ENCODE results near the gene RHBDF2.
A peak's percentile ranks its signal among the peaks of the same experiment; 100 is the strongest.
"Not testable (repeated sequence)": the region's sequence is repeated elsewhere in the genome, so short reads cannot be mapped to it uniquely, and the experiment has no call there.

The RHBDF2 gene

GRCh38 chr17:76523084-76524037 is 22.1 kb upstream of the RHBDF2 start:
- WGBS, 2 donors (ENCODE audit: extremely low coverage in 2 of 2, insufficient read length in 2 of 2, insufficient replicate concordance in 1 of 2): no CpG with 5 or more reads among the region's 35 CpGs
- DNase-seq (ENCODE audit: low spot score): peak; percentile 74
- Histone ChIP-seq H2AFZ (ENCODE audit: low read length) (peak overlapping the region; percentile 51), H4K8ac (ENCODE audit: low read depth, low read length) (no peak overlapping the region), H2BK15ac (ENCODE audit: low read length) (no peak overlapping the region), H3K79me1 (ENCODE audit: low read depth, low read length) (peaks cover 1% of the 10 kb centered on the region), H3K27me3 (ENCODE audit: control insufficient read depth in 3 of 3, insufficient read depth in 3 of 3, low read depth in 1 of 3, low read length in 3 of 3) (peaks cover 0 to 43% (median 2%) of the 10 kb centered on the region in 3 experiments), H4K91ac (ENCODE audit: low read depth, low read length, poor library complexity) (no peak overlapping the region), H3K4ac (ENCODE audit: low read length) (no peak overlapping the region), H3K27ac (replicated peaks; ENCODE audit: low read length) (no peak overlapping the region), H2AK5ac (ENCODE audit: low read depth, low read length) (no peak overlapping the region), H3K23ac (ENCODE audit: low read depth, low read length, poor library complexity) (peak overlapping the region; percentile 75), H3K9ac (ENCODE audit: low read depth, low read length, poor library complexity) (no peak overlapping the region), H2BK5ac (ENCODE audit: low read length) (no peak overlapping the region), H3K18ac (ENCODE audit: low read length) (peak overlapping the region; percentile 79), H3K36me3 (replicated peaks in 1 of 2; ENCODE audit: control insufficient read depth in 2 of 2, insufficient read depth in 2 of 2, low read length in 2 of 2) (no peaks in the 10 kb centered on the region), H3K4me2 (ENCODE audit: insufficient read depth, low read length, poor library complexity, severe bottlenecking) (peak overlapping the region; percentile 30), H2BK120ac (ENCODE audit: low read depth, low read length) (no peak overlapping the region), H3K4me3 (ENCODE audit: low read length in 2 of 2) (no peak overlapping the region), H3K9me3 (replicated peaks in 1 of 2; ENCODE audit: control insufficient read depth in 2 of 2, insufficient read depth in 1 of 2, low read depth in 1 of 2, low read length in 2 of 2) (no peaks in the 10 kb centered on the region), H3K4me1 (ENCODE audit: control insufficient read depth in 2 of 2, insufficient read depth in 1 of 2, low read depth in 1 of 2, low read length in 2 of 2) (peaks cover 7 to 13% of the 10 kb centered on the region in 2 donors), H3K14ac (ENCODE audit: low read length) (no peak overlapping the region), H2BK12ac (ENCODE audit: low read length) (peak overlapping the region; percentile 60)

GRCh38 chr17:76521683-76522082 is 20.5 kb upstream of the RHBDF2 start:
- H3K27me3 ChIP-seq (ENCODE audit: control insufficient read depth in 3 of 3, insufficient read depth in 3 of 3, low read depth in 1 of 3, low read length in 3 of 3): peaks cover 0 to 47% (median 2%) of the 10 kb centered on the region in 3 experiments
- H3K79me1 ChIP-seq (ENCODE audit: low read depth, low read length); H3K27ac ChIP-seq (replicated peaks; ENCODE audit: low read length); H2AK5ac ChIP-seq (ENCODE audit: low read depth, low read length); H3K9ac ChIP-seq (ENCODE audit: low read depth, low read length, poor library complexity); H3K4me1 ChIP-seq (ENCODE audit: control insufficient read depth in 2 of 2, insufficient read depth in 1 of 2, low read depth in 1 of 2, low read length in 2 of 2); H2BK120ac ChIP-seq (ENCODE audit: low read depth, low read length); H3K23ac ChIP-seq (ENCODE audit: low read depth, low read length, poor library complexity); H3K4me2 ChIP-seq (ENCODE audit: insufficient read depth, low read length, poor library complexity, severe bottlenecking); H4K91ac ChIP-seq (ENCODE audit: low read depth, low read length, poor library complexity); H3K36me3 ChIP-seq (replicated peaks in 1 of 2; ENCODE audit: control insufficient read depth in 2 of 2, insufficient read depth in 2 of 2, low read length in 2 of 2); H2AFZ ChIP-seq (ENCODE audit: low read length); H3K4ac ChIP-seq (ENCODE audit: low read length); H2BK5ac ChIP-seq (ENCODE audit: low read length); H3K9me3 ChIP-seq (replicated peaks in 1 of 2; ENCODE audit: control insufficient read depth in 2 of 2, insufficient read depth in 1 of 2, low read depth in 1 of 2, low read length in 2 of 2); DNase-seq (ENCODE audit: low spot score); H3K4me3 ChIP-seq (ENCODE audit: low read length in 2 of 2); H2BK12ac ChIP-seq (ENCODE audit: low read length); H2BK15ac ChIP-seq (ENCODE audit: low read length); H3K18ac ChIP-seq (ENCODE audit: low read length); H4K8ac ChIP-seq (ENCODE audit: low read depth, low read length): not testable (repeated sequence)
- peak overlapping the region; percentile 47 for H3K14ac ChIP-seq (ENCODE audit: low read length)
- WGBS, 2 donors (ENCODE audit: extremely low coverage in 2 of 2, insufficient read length in 2 of 2, insufficient replicate concordance in 1 of 2): no CpG with 5 or more reads among the region's 10 CpGs

GRCh38 chr17:76521262-76521661 is 20.0 kb upstream of the RHBDF2 start:
- Histone ChIP-seq H2BK12ac (ENCODE audit: low read length) (no peak overlapping the region), H3K4me2 (ENCODE audit: insufficient read depth, low read length, poor library complexity, severe bottlenecking) (no peak overlapping the region), H4K8ac (ENCODE audit: low read depth, low read length) (no peak overlapping the region), H3K4me3 (ENCODE audit: low read length in 2 of 2) (no peak overlapping the region), H3K18ac (ENCODE audit: low read length) (no peak overlapping the region), H2AFZ (ENCODE audit: low read length) (no peak overlapping the region), H2BK5ac (ENCODE audit: low read length) (no peak overlapping the region), H2AK5ac (ENCODE audit: low read depth, low read length) (peak overlapping the region; percentile 21), H3K9ac (ENCODE audit: low read depth, low read length, poor library complexity) (no peak overlapping the region), H3K36me3 (replicated peaks in 1 of 2; ENCODE audit: control insufficient read depth in 2 of 2, insufficient read depth in 2 of 2, low read length in 2 of 2) (no peaks in the 10 kb centered on the region), H3K4ac (ENCODE audit: low read length) (no peak overlapping the region), H3K4me1 (ENCODE audit: control insufficient read depth in 2 of 2, insufficient read depth in 1 of 2, low read depth in 1 of 2, low read length in 2 of 2) (peaks cover 2 to 5% of the 10 kb centered on the region in 2 donors), H2BK15ac (ENCODE audit: low read length) (peak overlapping the region; percentile 55), H3K27me3 (ENCODE audit: control insufficient read depth in 3 of 3, insufficient read depth in 3 of 3, low read depth in 1 of 3, low read length in 3 of 3) (peaks cover 0 to 47% (median 2%) of the 10 kb centered on the region in 3 experiments), H3K14ac (ENCODE audit: low read length) (no peak overlapping the region), H3K9me3 (replicated peaks in 1 of 2; ENCODE audit: control insufficient read depth in 2 of 2, insufficient read depth in 1 of 2, low read depth in 1 of 2, low read length in 2 of 2) (no peaks in the 10 kb centered on the region), H3K27ac (replicated peaks; ENCODE audit: low read length) (no peak overlapping the region), H2BK120ac (ENCODE audit: low read depth, low read length) (no peak overlapping the region), H3K79me1 (ENCODE audit: low read depth, low read length) (peaks cover 1% of the 10 kb centered on the region), H4K91ac (ENCODE audit: low read depth, low read length, poor library complexity) (peak overlapping the region; percentile 30), H3K23ac (ENCODE audit: low read depth, low read length, poor library complexity) (no peak overlapping the region)
- DNase-seq (ENCODE audit: low spot score): no peak
- WGBS, 2 donors (ENCODE audit: extremely low coverage in 2 of 2, insufficient read length in 2 of 2, insufficient replicate concordance in 1 of 2): no CpG with 5 or more reads among the region's 7 CpGs
